Central memory CD8-positive, alpha-beta T cell (primary cell): ENCODE data around the gene REEP3.
A peak's percentile ranks its signal among the peaks of the same experiment; 100 is the strongest.

ENCODE experiments used
- ATAC-seq: fragments of 150-1000 bp; cut with Tn5 transposase; replicated peaks from 2 replicates; pipeline ENCODE4 v1.10.0; 2022; ENCODE audit warnings: mild to moderate bottlenecking, moderate FRiP score, moderate number of reproducible peaks; ENCODE audit not compliant: poor library complexity, severe bottlenecking; ENCODE audit errors: extremely low read depth
- DNase-seq, 2 donors: peaks; one replicate each; pipeline ENCODE4 v3.0.0; 2021; ENCODE audit warnings: low spot score in 2 of 2
- H3K27ac Mint-ChIP-seq: one replicate; pipeline ENCODE4 v1.8.0; 2022; ENCODE audit warnings: low read depth, mild to moderate bottlenecking, moderate library complexity, mixed read lengths
- H3K27me3 Mint-ChIP-seq: one replicate; pipeline ENCODE4 v1.8.0; 2022; ENCODE audit warnings: mixed read lengths
- H3K36me3 Mint-ChIP-seq: one replicate; pipeline ENCODE4 v1.8.0; 2022; ENCODE audit warnings: mild to moderate bottlenecking, moderate library complexity, mixed read lengths; ENCODE audit not compliant: insufficient read depth
- H3K4me1 Mint-ChIP-seq: one replicate; pipeline ENCODE4 v1.8.0; 2022; ENCODE audit warnings: mixed read lengths
- H3K4me3 Mint-ChIP-seq: one replicate; pipeline ENCODE4 v1.8.0; 2022; ENCODE audit warnings: mild to moderate bottlenecking, moderate library complexity, mixed read lengths
- H3K9me3 Mint-ChIP-seq: one replicate; pipeline ENCODE4 v1.8.0; 2022; ENCODE audit warnings: mixed read lengths

The REEP3 gene

GRCh38 chr10:63518690-63519288, 2.4 kb upstream of the REEP3 start:
- no peak overlapping the region for H3K4me3 Mint-ChIP-seq
- H3K27me3 Mint-ChIP-seq = no peaks in the 10 kb centered on the region
- ATAC-seq (no peak), DNase-seq (no peak)
- H3K36me3 Mint-ChIP-seq = peaks cover 19% of the 10 kb centered on the region
- H3K9me3 Mint-ChIP-seq = no peaks in the 10 kb centered on the region
- H3K4me1 Mint-ChIP-seq = peaks cover 38% of the 10 kb centered on the region
- no peak overlapping the region for H3K27ac Mint-ChIP-seq

- Mint-ChIP-seq H3K27me3 (no peaks in the 10 kb centered on the region), H3K36me3 (peaks cover 19% of the 10 kb centered on the region), H3K9me3 (no peaks in the 10 kb centered on the region), H3K4me3 (peak overlapping the region; percentile 87), H3K27ac (peak overlapping the region; percentile 92), H3K4me1 (peaks cover 28% of the 10 kb centered on the region)
- ATAC-seq (peak; percentile 72), DNase-seq (peak; percentile 35 to 50)
These were observed 445 bp downstream of the REEP3 start for GRCh38 chr10:63521416-63522276.

- peaks cover 16% of the 10 kb centered on the region for H3K36me3 Mint-ChIP-seq
- peak overlapping the region; percentile 92 for H3K27ac Mint-ChIP-seq
- H3K4me1 Mint-ChIP-seq = peaks cover 22% of the 10 kb centered on the region
- DNase-seq = no peak
- peak overlapping the region; percentile 87 for H3K4me3 Mint-ChIP-seq
- H3K27me3 Mint-ChIP-seq = no peaks in the 10 kb centered on the region
- no peaks in the 10 kb centered on the region for H3K9me3 Mint-ChIP-seq
- ATAC-seq = peak; percentile 37
These were observed 1.1 kb downstream of the REEP3 start for GRCh38 chr10:63522277-63522687.

- Mint-ChIP-seq H3K27me3 (no peaks in the 10 kb centered on the region), H3K4me1 (peaks cover 25% of the 10 kb centered on the region), H3K36me3 (peaks cover 16% of the 10 kb centered on the region), H3K4me3 (no peak overlapping the region), H3K9me3 (no peaks in the 10 kb centered on the region), H3K27ac (peak overlapping the region; percentile 92)
- ATAC-seq = no peak
- DNase-seq = no peak
These were observed 1.8 kb downstream of the REEP3 start for GRCh38 chr10:63522995-63523394.

GRCh38 chr10:63525021-63525420, 3.8 kb downstream of the REEP3 start:
- Mint-ChIP-seq H3K9me3 (no peaks in the 10 kb centered on the region), H3K4me1 (peaks cover 21% of the 10 kb centered on the region), H3K36me3 (peaks cover 14% of the 10 kb centered on the region), H3K27ac (no peak overlapping the region), H3K4me3 (no peak overlapping the region), H3K27me3 (no peaks in the 10 kb centered on the region)
- DNase-seq (no peak), ATAC-seq (no peak)

GRCh38 chr10:63527401-63527800, 6.2 kb downstream of the REEP3 start:
- DNase-seq (no peak), ATAC-seq (no peak)
- no peaks in the 10 kb centered on the region for H3K9me3 Mint-ChIP-seq
- no peak overlapping the region for H3K27ac Mint-ChIP-seq
- no peaks in the 10 kb centered on the region for H3K27me3 Mint-ChIP-seq
- peaks cover 5% of the 10 kb centered on the region for H3K36me3 Mint-ChIP-seq
- no peak overlapping the region for H3K4me3 Mint-ChIP-seq
- peaks cover 18% of the 10 kb centered on the region for H3K4me1 Mint-ChIP-seq

- DNase-seq = no peak
- Mint-ChIP-seq H3K27ac (no peak overlapping the region), H3K9me3 (no peaks in the 10 kb centered on the region), H3K36me3 (peaks cover 2% of the 10 kb centered on the region), H3K27me3 (no peaks in the 10 kb centered on the region), H3K4me1 (peaks cover 15% of the 10 kb centered on the region), H3K4me3 (no peak overlapping the region)
- ATAC-seq = no peak
These were observed 7.0 kb downstream of the REEP3 start for GRCh38 chr10:63528084-63528744.

GRCh38 chr10:63530409-63530808, 9.2 kb downstream of the REEP3 start:
- Mint-ChIP-seq H3K4me1 (peaks cover 15% of the 10 kb centered on the region), H3K36me3 (peaks cover 2% of the 10 kb centered on the region), H3K4me3 (no peak overlapping the region), H3K27me3 (no peaks in the 10 kb centered on the region), H3K9me3 (no peaks in the 10 kb centered on the region), H3K27ac (no peak overlapping the region)
- ATAC-seq (no peak), DNase-seq (no peak)

GRCh38 chr10:63534723-63535122, 13.5 kb downstream of the REEP3 start:
- H3K9me3 Mint-ChIP-seq = no peaks in the 10 kb centered on the region
- H3K4me1 Mint-ChIP-seq = no peaks in the 10 kb centered on the region
- peak overlapping the region; percentile 55 for H3K27ac Mint-ChIP-seq
- no peak for ATAC-seq
- peaks cover 4% of the 10 kb centered on the region for H3K36me3 Mint-ChIP-seq
- no peaks in the 10 kb centered on the region for H3K27me3 Mint-ChIP-seq
- no peak for DNase-seq
- H3K4me3 Mint-ChIP-seq = no peak overlapping the region

GRCh38 chr10:63536698-63537097, 15.5 kb downstream of the REEP3 start:
- ATAC-seq = no peak
- Mint-ChIP-seq H3K36me3 (peaks cover 2% of the 10 kb centered on the region), H3K27ac (no peak overlapping the region), H3K27me3 (no peaks in the 10 kb centered on the region), H3K4me1 (no peaks in the 10 kb centered on the region), H3K4me3 (no peak overlapping the region), H3K9me3 (no peaks in the 10 kb centered on the region)
- DNase-seq = no peak

GRCh38 chr10:63537536-63537935, 16.3 kb downstream of the REEP3 start:
- ATAC-seq = no peak
- Mint-ChIP-seq H3K4me3 (no peak overlapping the region), H3K27me3 (no peaks in the 10 kb centered on the region), H3K27ac (peak overlapping the region; percentile 23), H3K4me1 (no peaks in the 10 kb centered on the region), H3K9me3 (no peaks in the 10 kb centered on the region), H3K36me3 (peaks cover 2% of the 10 kb centered on the region)
- DNase-seq = no peak

- Mint-ChIP-seq H3K4me3 (no peak overlapping the region), H3K36me3 (peaks cover 2% of the 10 kb centered on the region), H3K4me1 (peaks cover 9% of the 10 kb centered on the region), H3K9me3 (no peaks in the 10 kb centered on the region), H3K27me3 (no peaks in the 10 kb centered on the region), H3K27ac (no peak overlapping the region)
- ATAC-seq = no peak
- no peak for DNase-seq
These were observed 18.2 kb downstream of the REEP3 start for GRCh38 chr10:63539377-63539776.

GRCh38 chr10:63539994-63540393, 18.8 kb downstream of the REEP3 start:
- ATAC-seq (no peak), DNase-seq (no peak)
- H3K27me3 Mint-ChIP-seq = no peaks in the 10 kb centered on the region
- no peaks in the 10 kb centered on the region for H3K9me3 Mint-ChIP-seq
- no peak overlapping the region for H3K4me3 Mint-ChIP-seq
- peaks cover 2% of the 10 kb centered on the region for H3K36me3 Mint-ChIP-seq
- peaks cover 9% of the 10 kb centered on the region for H3K4me1 Mint-ChIP-seq
- no peak overlapping the region for H3K27ac Mint-ChIP-seq
